DND-41 (cell line): Measurements from ENCODE around the gene ARV1.

Experiments
- CTCF ChIP-seq: IDR thresholded peaks from 2 replicates; pipeline ENCODE4 v1.5.1; 2012; ENCODE audit warnings: borderline replicate concordance, low read length, moderate library complexity, mild to moderate bottlenecking; ENCODE audit not compliant: poor library complexity, severe bottlenecking; ENCODE audit errors: extremely low read depth
- EZH2 ChIP-seq: IDR thresholded peaks from 3 replicates; pipeline ENCODE4 v1.6.1; 2012; ENCODE audit warnings: borderline replicate concordance, low read depth, mild to moderate bottlenecking, moderate library complexity, low read length, inconsistent platforms; ENCODE audit not compliant: severe bottlenecking

GRCh38 chr1:230948301-230948700, 30.6 kb upstream of the ARV1 start:
- TF ChIP-seq CTCF (no peak), EZH2 (no peak)
